ENCODE data around the gene C11orf21.
"Not testable (repeated sequence)": the region's sequence is repeated elsewhere in the genome, so short reads cannot be mapped to it uniquely, and the experiment has no call there.

The C11orf21 gene
- long read RNA-seq, donor 1, result 0 reads
- long read RNA-seq, donor 2, result 0 reads
- long read RNA-seq, donor 3, result 0 reads
- long read RNA-seq, donor 4, result 0 reads
- long read RNA-seq, donor 5, result 0 reads
- long read RNA-seq, donor 6, result 0 reads
- long read RNA-seq, donor 7, result 0 reads
- long read RNA-seq, donor 8, result 0 reads

DNA sequence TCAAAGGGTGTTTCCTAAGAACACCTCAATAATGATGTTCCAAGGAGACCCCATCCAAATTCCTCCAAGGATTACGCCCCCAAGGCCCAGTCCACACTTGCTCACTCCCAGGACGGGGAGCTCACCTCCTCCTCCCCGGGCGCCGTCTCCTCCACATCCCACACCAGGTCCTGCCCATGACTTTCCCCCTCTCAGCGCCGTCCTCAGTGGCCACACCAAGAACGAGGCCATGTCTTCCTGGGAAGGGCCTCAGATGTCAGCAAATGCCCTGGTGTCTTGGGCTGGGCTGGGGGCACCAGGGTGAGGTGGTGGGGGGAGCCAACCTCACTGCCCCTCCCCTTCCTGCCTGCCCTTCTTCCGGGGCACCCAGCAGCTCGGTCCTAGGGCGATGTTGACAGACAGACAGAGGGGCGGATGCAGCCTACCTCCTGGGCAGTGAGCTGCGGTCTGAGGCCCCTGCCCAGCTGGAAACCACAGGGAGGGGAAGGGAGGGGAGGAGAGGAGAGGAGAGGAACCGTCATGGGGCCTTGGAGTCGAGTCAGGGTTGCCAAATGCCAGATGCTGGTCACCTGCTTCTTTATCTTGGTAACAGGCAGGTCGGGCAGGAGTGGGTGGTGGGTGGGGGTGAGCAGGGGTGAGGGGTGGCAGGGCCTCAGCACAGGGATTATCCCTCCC lies at the start of gene C11orf21, which contains the start of gene TSPAN32:
Gene C11orf21, minus strand, starts transcription at position 288 of the 675 bp plus-strand sequence. Its CDS starts 110 bp downstream, at position 178.
Gene TSPAN32, plus strand, starts transcription at position 383 of the 675 bp plus-strand sequence. Its CDS starts 137 bp downstream, at position 520.
- no peak for DNase-seq

DNA sequence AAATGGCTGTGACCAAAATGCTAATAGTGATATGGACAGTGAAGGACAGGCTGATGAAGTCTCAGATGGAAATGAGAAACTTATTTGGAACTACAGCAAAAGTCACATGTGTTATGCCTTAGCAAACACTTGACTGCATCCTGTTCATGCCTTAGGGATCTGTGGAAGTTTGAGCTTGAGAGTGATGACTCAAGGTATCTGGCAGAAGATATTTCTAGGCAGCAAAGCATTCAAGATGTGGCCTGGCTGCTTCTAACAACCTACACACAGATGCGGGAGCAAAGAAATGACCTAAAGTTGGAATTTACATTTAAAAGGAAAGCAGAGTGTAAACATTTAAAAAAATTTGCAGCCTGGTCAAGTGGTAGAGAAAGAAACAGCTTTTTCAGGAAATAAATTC lies 47.3 kb upstream of the C11orf21 start:
- no peak for DNase-seq

DNA sequence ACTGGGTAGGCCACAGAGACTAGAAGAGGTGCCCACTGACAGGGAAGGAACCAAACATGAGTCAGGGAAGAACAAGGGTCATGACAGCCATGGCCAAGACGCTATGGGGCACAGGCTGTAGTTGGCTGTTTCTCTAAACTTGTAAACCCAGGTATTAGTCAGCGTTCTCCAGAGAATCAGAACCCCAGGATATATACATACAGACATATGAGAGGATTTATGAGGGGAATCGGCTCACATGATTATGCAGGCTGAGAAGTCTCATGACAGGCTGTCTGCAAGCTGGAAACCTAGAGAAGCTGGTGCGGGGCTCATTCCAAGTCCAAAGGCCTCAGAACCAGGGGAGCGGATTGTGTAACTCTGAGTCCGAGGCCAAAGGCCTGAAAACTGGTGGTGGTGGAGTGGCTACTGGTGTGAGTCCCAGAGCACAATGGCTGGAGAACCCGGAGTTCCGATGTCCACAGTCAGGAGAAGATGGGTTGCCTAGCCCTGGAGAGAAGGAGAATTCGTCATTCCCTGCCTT lies 45.7 kb upstream of the C11orf21 start:
- no peak for DNase-seq

DNA sequence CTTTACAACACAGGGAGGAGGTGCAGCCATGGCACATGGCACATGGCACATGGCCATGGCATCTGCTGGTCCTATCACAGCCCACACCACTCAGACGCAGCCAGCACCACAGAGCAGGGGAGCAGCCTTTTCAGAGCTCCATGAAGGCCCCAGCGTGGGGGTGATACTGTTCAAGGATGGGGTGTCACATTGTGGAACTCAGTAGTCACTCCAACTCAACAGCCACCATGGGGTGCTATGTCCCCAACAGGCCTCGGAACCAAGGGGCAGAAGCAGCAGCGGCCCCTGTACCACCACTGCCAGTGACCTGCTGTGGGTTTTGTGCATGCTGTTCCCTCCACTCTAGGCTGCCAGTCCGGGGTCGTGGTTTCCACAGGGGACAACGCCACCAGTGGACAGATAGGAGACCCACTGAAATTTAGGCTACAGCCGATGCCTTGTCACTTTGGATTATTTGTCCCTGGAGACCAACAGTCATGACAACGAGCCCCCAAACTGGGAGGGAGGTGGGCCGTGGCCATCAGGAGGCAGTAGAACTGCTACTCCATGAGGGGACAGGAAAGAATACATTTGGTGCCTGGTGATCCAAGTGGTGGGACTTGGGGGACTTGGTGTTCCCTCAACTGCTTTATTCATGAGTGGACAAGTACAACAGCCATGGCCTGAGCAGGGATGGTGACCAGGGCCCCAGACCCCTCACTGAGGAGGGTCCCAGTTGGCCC lies 45.0 kb upstream of the C11orf21 start:
- DNase-seq, result no peak

DNA sequence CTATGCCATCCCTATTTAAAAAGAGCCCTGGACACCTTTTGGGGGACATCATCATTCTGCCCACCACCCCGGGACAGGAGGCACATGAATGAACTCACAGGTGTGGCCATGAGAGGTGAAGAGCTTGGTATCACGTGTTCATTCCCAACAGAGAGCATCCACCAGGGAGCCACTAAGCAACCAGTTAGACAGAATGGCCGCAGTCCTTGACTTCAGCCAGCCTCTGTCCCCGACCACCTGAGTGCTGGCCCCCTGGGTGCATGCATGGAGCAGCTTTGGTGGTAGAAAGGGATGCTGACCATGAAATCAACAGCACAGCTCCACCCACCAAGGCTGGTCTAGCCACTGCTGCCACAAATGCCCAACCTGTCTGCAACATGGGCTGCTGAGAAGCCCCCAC lies 44.3 kb upstream of the C11orf21 start:
- DNase-seq, result no peak

DNA sequence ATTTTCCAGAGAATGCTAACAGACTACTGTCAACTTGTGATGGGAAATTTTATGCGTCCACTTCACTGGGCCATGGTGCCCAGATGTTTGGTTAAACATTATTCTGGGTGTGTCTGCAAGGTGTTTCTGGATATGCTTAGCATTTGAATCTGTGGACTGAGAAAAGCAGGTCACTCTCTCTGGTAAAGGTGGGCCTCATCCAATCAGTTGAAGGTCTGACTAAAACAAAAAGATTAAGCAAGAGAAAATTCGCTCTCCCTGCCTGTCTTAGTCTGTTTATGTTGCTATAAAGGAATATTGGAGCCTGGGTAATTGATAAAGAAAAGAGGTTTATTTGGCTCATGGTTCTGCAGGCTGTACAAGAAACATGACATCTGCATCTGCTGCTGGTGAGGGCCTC lies 43.3 kb upstream of the C11orf21 start:
- DNase-seq, result no peak

DNA sequence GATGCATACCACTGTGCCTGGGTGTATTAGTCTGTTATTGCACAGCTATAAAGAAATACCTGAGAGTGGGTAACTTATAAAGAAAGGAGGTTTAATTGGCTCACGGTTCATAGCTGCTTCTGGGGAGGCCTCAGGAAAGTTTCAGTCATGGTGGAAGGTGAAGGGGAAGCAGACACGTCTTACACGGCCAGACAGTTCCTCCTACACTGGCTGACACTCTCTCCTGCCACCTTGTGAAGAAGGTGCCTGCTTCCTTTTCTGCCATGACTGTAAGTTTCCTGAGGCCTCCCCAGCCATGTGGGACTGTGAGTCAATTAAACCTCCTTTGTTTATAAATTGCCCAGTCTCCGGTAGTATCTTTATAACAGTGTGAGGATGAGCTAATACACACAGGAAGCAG lies 41.8 kb upstream of the C11orf21 start:
- no peak for DNase-seq

DNA sequence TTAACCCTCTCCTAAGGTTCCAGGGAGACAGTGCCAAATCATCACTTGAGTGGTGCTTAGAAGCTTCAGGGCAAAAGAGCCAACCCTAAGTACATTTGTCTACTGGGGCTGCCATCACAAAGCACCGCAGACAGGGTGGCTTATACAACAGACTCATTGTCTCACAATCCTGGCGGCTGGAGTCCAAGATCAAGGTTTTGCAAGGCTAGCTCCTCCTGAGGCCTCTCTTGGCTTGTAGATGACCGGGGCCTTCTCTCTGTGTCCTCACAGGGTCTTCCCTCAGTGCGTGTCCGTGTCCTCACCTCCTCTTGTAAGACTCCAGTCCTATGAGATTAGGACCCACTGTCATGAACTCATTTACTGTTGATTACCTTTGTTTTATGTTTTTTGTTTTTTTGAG lies 41.3 kb upstream of the C11orf21 start:
- no peak for DNase-seq

DNA sequence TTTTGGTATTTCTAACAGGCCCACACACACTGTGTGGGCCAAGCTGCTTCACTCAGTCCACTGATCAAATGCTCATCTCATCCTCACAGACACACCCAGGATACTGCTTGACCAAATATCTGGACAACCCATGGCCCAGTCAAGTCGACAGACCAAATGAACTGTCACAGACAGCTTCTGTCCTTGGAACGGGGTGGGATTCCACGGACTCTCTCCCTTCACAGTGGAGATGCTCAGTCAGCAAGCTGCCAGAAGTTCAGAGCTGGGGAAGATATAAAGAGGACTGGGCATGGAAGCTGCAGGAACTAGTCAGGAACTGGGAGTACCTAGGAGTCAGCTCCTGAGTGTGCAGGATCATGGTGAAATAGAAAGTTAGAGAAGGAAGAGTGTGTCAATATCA lies 40.8 kb upstream of the C11orf21 start:
- DNase-seq, result no peak

DNA sequence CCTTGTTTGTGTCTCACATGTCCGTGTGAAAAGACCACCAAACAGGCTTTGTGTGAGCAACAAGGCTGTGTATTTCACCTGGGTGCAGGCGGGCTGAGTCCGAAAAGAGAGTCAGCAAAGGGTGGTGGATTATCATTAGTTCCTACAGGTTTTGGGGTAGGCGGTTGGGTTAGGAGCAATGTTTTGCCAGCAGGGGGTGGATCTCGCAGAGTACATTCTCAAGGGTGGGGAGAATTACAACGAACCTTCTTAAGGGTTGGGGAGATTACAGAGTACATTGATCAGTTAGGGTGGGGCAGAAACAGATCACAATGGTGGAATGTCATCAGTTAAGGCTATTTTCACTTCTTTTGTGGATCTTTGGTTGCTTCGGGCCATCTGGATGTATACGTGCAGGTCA lies 37.0 kb upstream of the C11orf21 start:
- not testable (repeated sequence) for DNase-seq

DNA sequence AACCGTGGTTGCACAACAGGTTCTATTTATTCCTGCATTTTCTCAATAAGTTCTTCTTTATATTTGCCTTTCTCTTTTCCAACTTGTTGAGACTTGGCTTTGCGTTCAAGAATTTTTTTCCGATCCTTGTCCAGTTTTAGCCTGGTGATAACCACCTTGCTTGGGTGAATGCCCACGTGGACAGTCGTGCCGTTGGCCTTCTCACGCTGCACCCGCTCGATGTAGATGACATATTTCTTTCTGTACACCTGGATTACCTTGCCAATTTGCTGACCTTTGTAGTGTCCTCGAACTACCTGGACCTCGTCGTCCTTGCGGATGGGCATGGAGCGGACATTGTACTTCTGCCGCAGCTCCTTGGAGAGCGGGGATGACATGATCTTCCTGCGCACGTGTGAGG lies 33.6 kb upstream of the C11orf21 start:
- DNase-seq, result not testable (repeated sequence)

DNA sequence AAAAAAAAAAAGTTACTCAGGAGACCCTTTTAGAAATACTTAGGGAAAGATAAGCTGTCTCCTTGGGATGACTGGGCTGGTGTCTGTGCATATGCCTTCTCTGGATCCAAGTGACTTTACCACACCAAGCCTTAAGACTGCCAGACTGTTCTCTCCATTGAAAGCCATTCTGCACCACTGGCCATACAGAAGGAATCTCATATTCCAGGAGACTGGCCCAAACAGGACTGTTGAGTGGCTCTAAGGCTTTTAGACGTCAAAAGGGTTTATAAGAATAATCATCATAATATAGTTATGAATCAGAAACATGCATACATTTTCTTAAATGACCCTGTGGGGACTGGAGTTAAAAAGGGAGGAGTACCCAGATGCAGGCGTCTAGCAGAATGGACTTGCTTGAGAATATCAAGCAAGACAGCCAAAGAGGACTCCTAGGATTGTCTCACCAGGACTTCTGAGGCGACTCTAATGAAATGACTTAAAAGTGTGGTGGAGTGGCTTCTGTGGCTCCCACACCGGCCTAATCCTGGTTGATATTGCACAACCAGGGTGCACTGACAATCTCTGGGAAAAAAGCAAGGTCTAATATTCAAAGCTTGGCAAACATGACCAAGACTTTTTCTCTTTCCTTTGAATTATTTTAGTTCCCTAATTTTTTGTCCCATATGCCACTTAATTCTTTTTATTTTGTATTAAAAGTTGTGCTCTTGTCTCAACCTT lies 31.9 kb upstream of the C11orf21 start:
- not testable (repeated sequence) for DNase-seq

DNA sequence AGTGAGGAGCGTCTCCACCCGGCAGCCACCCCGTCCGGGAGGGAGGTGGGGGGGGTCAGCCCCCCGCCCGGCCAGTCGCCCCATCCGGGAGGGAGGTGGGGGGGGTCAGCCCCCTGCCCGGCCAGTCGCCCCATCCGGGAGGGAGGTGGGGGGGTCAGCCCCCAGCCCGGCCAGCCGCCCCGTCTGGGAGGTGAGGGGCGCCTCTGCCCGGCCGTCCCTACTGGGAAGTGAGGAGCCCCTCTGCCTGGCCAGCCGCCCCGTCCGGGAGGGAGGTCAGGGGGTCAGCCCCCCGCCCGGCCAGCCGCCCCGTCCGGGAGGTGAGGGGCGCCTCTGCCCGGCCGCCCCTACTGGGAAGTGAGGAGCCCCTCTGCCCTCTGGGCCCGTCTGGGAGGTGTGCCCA lies 30.9 kb upstream of the C11orf21 start:
- DNase-seq, result not testable (repeated sequence)

DNA sequence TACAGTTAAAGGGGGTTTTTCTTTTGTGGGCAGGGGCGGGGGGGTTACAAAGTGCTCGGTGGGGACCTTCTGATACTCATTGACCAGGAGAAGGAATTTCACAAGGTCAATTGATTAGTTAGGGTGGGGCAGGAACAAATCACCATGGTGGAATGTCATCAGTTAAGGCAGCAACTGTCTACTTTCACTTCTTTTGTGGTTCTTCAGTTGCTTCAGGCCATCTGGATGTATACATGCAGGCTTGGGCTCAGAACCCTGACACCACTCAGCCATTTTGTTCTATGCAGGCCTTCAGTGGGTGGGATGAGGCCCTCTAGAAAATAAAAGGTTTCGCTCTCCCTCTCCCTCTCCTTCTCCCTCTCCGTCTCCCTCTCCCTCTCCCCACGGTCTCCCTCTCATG lies 29.7 kb upstream of the C11orf21 start:
- DNase-seq, result no peak

DNA sequence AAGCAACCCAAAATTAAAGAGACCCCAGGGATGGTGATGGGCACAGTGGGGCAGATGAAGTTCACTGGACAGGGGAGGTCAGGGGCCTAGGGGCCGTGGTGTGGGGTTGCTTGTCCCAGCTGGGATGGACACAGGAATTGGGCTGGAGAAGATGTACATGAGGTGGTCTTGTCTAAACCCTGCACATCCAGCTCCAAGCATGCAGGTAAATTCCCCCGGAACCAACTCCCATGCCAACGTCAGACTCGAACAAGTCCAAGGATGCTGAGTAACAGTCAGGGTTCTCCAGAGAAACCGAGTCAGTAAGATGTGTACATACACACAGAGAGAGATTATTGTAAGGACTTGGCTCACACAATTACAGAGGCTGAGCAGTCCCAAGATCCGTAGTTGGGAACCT lies 29.0 kb upstream of the C11orf21 start:
- no peak for DNase-seq

DNA sequence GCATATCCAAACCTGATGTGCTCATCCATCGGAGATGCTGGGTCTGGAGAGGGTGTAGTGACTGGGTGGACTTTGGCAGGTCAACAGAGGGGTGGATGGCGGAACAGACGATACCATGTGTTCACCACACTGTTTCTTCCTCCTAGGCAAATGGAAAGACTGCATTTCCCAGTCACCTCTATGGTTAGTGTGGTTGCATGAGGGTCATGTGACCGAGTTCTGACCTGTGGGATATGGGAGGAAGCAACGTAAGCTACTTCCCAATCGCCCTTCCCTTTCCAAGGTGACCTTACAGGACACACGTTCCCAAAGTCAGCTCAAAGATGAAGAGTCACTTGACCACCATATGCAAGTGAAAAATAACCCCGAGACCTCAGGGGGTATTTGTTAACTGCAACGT lies 27.8 kb upstream of the C11orf21 start:
- DNase-seq, result no peak

DNA sequence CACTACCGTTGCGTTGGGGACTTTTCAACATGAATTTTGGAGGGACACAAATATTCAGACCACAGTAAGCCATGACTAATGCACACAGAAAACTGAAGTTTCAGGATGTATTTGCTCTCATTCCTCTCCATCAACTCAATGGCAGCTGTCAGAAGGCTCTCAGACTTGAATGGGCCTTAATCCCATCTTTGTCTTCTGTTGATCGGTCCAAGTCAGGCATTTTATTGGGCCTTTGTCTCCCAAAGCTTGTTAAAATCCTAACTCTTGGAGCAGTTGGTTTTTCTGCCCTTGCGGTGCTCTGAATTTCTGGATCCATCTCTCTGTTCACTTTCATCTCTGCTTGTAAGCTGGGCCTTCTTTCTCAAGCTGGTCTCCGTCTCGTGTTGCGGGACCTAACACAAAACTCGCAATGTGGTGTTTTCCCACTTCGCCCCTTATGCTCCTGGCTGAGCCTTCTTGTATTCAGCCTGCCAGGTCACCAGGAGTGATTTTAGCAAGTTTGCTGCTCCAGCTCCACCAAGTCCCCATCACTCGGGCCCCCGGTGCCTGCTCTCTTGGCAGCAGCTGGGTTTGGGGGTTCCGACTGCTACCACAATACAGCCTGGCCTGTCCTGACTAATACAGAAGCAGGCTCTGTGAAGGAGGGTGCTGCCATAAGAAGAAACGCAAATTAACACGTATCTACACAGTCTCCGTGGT lies 27.1 kb upstream of the C11orf21 start:
- no peak for DNase-seq

DNA sequence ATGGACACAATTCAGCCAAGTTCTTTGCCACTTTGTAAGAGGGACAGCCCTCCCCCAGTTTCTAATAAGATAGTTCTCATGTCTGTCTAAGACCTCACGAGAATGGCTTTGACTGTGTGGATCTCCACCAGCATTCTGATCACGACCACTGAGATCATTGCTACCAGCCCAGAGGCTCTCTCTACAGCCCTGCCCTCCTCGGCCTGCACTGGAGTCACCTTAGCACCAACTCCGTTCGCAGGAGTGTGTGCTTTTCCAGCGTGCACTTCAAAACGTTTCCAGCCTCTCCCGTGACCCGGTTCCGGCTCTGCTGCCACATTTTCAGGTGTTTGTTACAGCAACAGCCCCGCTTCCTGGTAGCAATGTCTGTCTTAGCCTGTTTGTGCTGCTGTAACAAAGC lies 26.3 kb upstream of the C11orf21 start:
- DNase-seq, result no peak

DNA sequence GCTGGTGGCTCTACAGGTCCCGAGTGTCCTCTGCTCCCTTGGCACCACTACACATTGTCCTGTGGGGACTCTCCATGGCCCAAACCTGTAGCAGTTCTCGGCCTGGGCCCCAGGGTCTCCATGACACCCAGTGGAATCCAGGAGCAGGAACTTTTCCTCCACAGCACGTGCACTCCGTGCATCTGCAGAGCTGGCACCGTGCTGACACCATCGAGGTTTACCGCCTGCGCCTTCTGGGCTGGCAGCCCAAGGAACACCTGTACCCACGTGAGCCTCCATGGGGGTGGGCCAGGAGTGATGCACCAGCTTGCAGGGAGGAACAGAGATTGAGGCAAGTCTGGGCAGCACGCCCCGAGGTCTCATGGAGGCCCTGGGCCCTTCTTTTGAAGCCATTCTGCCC lies 25.3 kb upstream of the C11orf21 start:
- no peak for DNase-seq

DNA sequence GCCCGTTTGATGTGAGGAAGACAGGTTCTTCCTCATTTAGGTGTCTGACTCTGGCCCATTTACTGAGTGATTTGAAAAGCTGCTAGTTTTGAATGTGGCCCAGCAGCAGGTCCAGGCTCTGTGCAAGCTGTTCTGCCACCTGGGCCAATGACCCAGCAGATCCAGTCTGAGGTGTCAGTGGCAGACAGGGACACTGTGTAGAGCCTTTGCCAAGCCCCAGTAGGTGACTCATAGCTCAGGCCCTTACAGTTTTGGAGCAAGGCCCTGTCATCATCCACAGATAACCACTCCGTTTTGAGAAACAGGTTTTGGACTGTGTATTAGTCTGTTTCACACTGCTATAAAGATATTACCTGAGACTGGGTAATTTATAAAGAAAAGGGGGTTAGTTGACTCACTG lies 24.0 kb upstream of the C11orf21 start:
- no peak for DNase-seq

DNA sequence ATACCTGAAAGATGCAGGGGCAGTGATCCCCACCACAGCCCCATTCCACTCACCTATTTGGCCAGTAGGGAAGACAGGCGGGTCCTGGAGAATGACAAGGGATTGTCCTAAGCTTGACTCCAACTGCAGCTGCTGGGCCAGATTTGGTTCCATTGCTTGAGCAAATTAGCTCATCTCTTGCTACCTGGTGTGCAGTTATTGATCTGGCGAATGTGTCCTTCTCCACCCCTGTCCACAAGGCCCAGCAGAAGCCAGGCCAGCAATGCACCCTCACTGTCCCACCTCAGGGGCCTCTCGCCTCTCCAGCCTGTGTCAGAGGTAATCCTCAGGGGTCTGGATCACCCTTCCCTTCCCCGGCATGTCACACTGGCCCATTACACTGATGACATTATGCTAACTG lies 23.4 kb upstream of the C11orf21 start:
- DNase-seq, result no peak

DNA sequence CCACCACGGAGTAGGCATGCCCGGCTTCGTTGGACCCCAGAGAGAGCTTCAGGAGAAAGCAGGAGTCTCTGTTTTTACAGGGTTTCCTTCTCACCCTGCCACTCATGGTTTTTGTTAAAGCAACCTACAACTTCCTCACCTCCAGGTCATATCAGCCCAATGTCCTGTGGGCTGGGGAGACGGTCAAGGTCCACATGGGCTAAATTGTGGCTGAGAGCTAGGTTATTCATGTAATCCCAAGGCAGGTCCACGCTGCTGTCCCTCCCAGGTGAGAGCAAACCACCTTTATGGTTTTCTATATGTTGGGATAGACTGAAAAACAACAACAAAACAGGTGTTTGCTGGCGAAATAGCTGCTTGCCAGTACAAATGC lies 19.6 kb upstream of the C11orf21 start:
- DNase-seq, result no peak
